ENCODE data around the gene RER1. TPM values are rescaled to one million over a fixed set of nuclear protein-coding genes. Genes with fewer than 3 reads are reported as not detected.

The RER1 gene
- total and polyA plus RNA-seq, 10 donors = 51.1 to 131 (median 79.0) TPM

GRCh38 chr1:2449636-2450454 lies 58.2 kb downstream of the RER1 start:
- DNase-seq = no peak
- TF ChIP-seq POLR2AphosphoS5 (IDR thresholded peaks at IDR 0.05) (no peak), POLR2A (IDR thresholded peaks at IDR 0.05) (no peak)
- Histone ChIP-seq H3K27ac (no peak overlapping the region), H3K4me1 (peaks cover 0 to 16% (median 6%) of the 10 kb centered on the region in 6 donors), H3K36me3 (no peaks in the 10 kb centered on the region), H3K9me3 (no peaks in the 10 kb centered on the region), H3K4me3 (no peak overlapping the region), H3K27me3 (replicated peaks in 1 of 7) (peaks cover 0 to 58% (median 5%) of the 10 kb centered on the region in 7 donors)
- intact Hi-C loops (cut with DNase I; ENCODE audit: low total_unique reads) = no loop called here
- 68 to 87% (median 79%) methylated on average over 16 to 23 of the region's 23 CpGs for WGBS, 5 donors

GRCh38 chr1:2451741-2452140 lies 60.1 kb downstream of the RER1 start:
- TF ChIP-seq POLR2A (IDR thresholded peaks at IDR 0.05) (no peak), CTCF (IDR thresholded peaks at IDR 0.05 in 8 of 11, conservative IDR thresholded peaks at IDR 0.05 in 3 of 11) (no peak), POLR2AphosphoS5 (IDR thresholded peaks at IDR 0.05) (no peak)
- Histone ChIP-seq H3K36me3 (no peaks in the 10 kb centered on the region), H3K27ac (no peak overlapping the region), H3K4me3 (no peak overlapping the region), H3K27me3 (replicated peaks in 1 of 7) (peaks cover 0 to 61% (median 5%) of the 10 kb centered on the region in 7 donors), H3K9me3 (no peaks in the 10 kb centered on the region), H3K4me1 (peaks cover 0 to 16% (median 6%) of the 10 kb centered on the region in 6 donors)
- WGBS, 5 donors = 25 to 46% (median 37%) methylated on average over 16 to 18 of the region's 18 CpGs
- DNase-seq = no peak
- intact Hi-C loops (cut with DNase I; ENCODE audit: low total_unique reads) = no loop called here

GRCh38 chr1:2452201-2452931 lies 60.7 kb downstream of the RER1 start:
- Histone ChIP-seq H3K4me1 (peaks cover 0 to 10% (median 3%) of the 10 kb centered on the region in 6 donors), H3K27ac (no peak overlapping the region), H3K4me3 (no peak overlapping the region), H3K36me3 (no peaks in the 10 kb centered on the region), H3K9me3 (no peaks in the 10 kb centered on the region), H3K27me3 (replicated peaks in 1 of 7) (peaks cover 0 to 67% (median 5%) of the 10 kb centered on the region in 7 donors)
- intact Hi-C loops (cut with DNase I; ENCODE audit: low total_unique reads) = no loop called here
- TF ChIP-seq POLR2A (IDR thresholded peaks at IDR 0.05) = no peak
- WGBS, 5 donors = 58 to 71% (median 65%) methylated on average over 14 to 21 of the region's 21 CpGs; no CpG with 5 or more reads in 1 of the 5 donors
- no peak for DNase-seq

- H3K4me3 ChIP-seq = no peak overlapping the region
- H3K36me3 ChIP-seq = no peaks in the 10 kb centered on the region
- no peak for DNase-seq
- no peaks in the 10 kb centered on the region for H3K9me3 ChIP-seq
- H3K4me1 ChIP-seq = peaks cover 0 to 4% (median under 1%) of the 10 kb centered on the region in 6 donors
- peaks cover 0 to 73% (median 5%) of the 10 kb centered on the region in 7 donors for H3K27me3 ChIP-seq (replicated peaks in 1 of 7)
- no peak for TF ChIP-seq CTCF (IDR thresholded peaks at IDR 0.05 in 8 of 11, conservative IDR thresholded peaks at IDR 0.05 in 3 of 11)
- TF ChIP-seq POLR2A (IDR thresholded peaks at IDR 0.05) = no peak
- no peak for TF ChIP-seq POLR2AphosphoS5 (IDR thresholded peaks at IDR 0.05)
- intact Hi-C loops (cut with DNase I; ENCODE audit: low total_unique reads) = no loop called here
- 72 to 87% (median 82%) methylated on average over 14 to 19 of the region's 19 CpGs for WGBS, 5 donors
- no peak overlapping the region for H3K27ac ChIP-seq
Observed at GRCh38 chr1:2452932-2453315, 61.3 kb downstream of the RER1 start.

GRCh38 chr1:2454227-2454626 lies 62.6 kb downstream of the RER1 start:
- no peak overlapping the region for H3K4me3 ChIP-seq
- no peaks in the 10 kb centered on the region for H3K4me1 ChIP-seq
- TF ChIP-seq CTCF (IDR thresholded peaks at IDR 0.05 in 8 of 11, conservative IDR thresholded peaks at IDR 0.05 in 3 of 11) = no peak
- no peak for TF ChIP-seq POLR2A (IDR thresholded peaks at IDR 0.05)
- TF ChIP-seq POLR2AphosphoS5 (IDR thresholded peaks at IDR 0.05) = no peak
- peaks cover 0 to 79% (median 5%) of the 10 kb centered on the region in 7 donors for H3K27me3 ChIP-seq (replicated peaks in 1 of 7)
- H3K36me3 ChIP-seq = no peaks in the 10 kb centered on the region
- 80 to 97% (median 81%) methylated on average over 5 to 10 of the region's 10 CpGs for WGBS, 5 donors
- H3K9me3 ChIP-seq = no peaks in the 10 kb centered on the region
- H3K27ac ChIP-seq = no peak overlapping the region
- intact Hi-C loops (cut with DNase I; ENCODE audit: low total_unique reads) = no loop called here
- DNase-seq = no peak

Data from spleen (tissue), 11 donors.